ENCODE measurements around the gene SLC25A45.

DNA sequence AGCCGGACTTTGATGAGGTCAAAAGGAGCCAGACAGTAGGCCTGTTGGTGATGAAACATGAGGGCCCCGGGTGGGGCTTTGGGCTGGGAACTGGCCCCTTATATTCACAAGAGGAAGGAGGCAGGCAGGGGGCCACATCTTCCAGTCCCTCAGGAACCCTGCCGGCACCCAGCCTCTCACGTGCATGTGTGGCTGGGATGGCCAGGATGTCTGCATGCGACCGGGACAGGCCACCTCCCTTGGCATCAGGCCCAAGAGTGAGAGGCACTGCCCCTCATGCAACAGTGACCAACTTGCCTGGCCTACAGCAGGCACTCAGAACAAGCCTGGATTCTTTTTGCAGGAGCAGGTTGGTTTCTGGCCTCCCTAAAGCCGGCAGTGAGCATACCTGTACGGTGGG, 5.4 kb downstream of the SLC25A45 start:
- no peak for TF ChIP-seq POLR2A (IDR thresholded peaks at IDR 0.05)
- TF ChIP-seq, protein P1, sequence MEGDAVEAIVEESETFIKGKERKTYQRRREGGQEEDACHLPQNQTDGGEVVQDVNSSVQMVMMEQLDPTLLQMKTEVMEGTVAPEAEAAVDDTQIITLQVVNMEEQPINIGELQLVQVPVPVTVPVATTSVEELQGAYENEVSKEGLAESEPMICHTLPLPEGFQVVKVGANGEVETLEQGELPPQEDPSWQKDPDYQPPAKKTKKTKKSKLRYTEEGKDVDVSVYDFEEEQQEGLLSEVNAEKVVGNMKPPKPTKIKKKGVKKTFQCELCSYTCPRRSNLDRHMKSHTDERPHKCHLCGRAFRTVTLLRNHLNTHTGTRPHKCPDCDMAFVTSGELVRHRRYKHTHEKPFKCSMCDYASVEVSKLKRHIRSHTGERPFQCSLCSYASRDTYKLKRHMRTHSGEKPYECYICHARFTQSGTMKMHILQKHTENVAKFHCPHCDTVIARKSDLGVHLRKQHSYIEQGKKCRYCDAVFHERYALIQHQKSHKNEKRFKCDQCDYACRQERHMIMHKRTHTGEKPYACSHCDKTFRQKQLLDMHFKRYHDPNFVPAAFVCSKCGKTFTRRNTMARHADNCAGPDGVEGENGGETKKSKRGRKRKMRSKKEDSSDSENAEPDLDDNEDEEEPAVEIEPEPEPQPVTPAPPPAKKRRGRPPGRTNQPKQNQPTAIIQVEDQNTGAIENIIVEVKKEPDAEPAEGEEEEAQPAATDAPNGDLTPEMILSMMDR (IDR thresholded peaks at IDR 0.05), result no peak
